Vagina (tissue), 2 donors: ENCODE results near the gene SP1.

Experiments
- POLR2AphosphoS5 ChIP-seq, 2 donors: sonication (generic); formaldehyde crosslinking; IDR thresholded peaks; one replicate each; pipeline ENCODE4 v1.9.0; 2017; ENCODE audit warnings: antibody characterized with exemption in 2 of 2, mild to moderate bottlenecking in 2 of 2, low read depth in 1 of 2; ENCODE audit not compliant: insufficient read depth in 1 of 2
- TF ChIP-seq, protein P1 (sequence below), 3 experiments: fragments of 450-650 bp in 2 of 3; fragments of 200-600 bp in 1 of 3; sonication (generic) in 1 of 3; IDR thresholded peaks; one replicate each; pipeline ENCODE4 v1.5.1; 2017 to 2019; ENCODE audit warnings: antibody characterized with exemption in 3 of 3, mild to moderate bottlenecking in 2 of 3, moderate library complexity in 2 of 3

DNA sequence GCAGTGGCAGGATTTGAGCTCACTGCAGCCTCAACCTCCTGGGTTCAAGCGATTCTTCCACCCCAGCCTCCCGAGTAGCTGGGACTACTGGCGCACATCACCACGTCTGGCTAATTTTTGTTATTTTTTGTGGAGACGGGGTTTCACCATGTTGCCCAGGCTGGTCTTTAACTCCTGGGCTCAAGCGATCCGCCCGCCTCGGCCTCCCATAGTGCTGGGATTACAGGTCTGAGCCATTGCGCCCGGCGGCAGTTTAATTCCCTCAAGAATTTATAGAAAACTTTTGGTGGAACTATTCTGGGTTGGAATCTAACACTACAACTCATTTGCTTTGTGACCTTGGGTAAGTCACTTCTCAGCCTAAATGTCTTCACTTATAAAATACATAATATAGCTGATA lies 1.8 kb upstream of the SP1 start:
- TF ChIP-seq POLR2AphosphoS5 (IDR thresholded peaks at IDR 0.05; ENCODE audit: insufficient read depth in 1 of 2, low read depth in 1 of 2) = no peak
- TF ChIP-seq, protein P1, sequence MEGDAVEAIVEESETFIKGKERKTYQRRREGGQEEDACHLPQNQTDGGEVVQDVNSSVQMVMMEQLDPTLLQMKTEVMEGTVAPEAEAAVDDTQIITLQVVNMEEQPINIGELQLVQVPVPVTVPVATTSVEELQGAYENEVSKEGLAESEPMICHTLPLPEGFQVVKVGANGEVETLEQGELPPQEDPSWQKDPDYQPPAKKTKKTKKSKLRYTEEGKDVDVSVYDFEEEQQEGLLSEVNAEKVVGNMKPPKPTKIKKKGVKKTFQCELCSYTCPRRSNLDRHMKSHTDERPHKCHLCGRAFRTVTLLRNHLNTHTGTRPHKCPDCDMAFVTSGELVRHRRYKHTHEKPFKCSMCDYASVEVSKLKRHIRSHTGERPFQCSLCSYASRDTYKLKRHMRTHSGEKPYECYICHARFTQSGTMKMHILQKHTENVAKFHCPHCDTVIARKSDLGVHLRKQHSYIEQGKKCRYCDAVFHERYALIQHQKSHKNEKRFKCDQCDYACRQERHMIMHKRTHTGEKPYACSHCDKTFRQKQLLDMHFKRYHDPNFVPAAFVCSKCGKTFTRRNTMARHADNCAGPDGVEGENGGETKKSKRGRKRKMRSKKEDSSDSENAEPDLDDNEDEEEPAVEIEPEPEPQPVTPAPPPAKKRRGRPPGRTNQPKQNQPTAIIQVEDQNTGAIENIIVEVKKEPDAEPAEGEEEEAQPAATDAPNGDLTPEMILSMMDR (IDR thresholded peaks at IDR 0.05) = no peak
